ENCODE measurements around the gene MGA. TPM values are rescaled to one million over a fixed set of nuclear protein-coding genes. Genes with fewer than 3 reads are reported as not detected.

Gene MGA
- total RNA-seq, 1 donor from 2014 or later: 37.7 TPM

DNA sequence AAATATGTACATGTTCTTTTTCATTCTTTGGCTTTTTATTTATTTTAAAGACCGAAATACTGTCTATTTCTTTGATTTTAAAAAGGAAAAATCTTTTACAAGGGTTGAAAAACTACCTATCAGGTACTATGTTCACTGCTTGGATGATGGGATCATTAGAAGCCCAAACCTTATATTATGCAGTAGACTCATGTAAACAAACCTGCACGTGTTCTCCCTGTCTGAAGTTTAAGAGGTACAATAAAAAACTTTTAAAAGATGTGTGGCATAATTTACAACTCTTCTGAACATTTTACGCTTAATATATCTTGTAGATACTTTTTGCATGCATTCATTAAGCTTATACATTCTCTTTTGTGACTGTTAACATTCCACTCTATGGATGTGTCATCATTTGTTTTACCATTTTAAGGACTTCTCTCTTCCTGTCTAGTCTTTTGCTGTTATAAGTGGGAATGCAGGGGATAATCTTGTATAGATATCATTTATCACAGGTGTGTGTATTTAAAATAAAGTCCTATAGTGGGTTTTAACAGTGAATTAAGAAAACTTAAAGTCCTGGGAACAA lies 6.2 kb downstream of the MGA start:
- Mint-ChIP-seq H3K27me3 (no peaks in the 10 kb centered on the region), H3K4me1 (peaks cover 14% of the 10 kb centered on the region), H3K9me3 (peaks cover 5% of the 10 kb centered on the region), H3K36me3 (ENCODE audit: low read depth) (peaks cover 25% of the 10 kb centered on the region), H3K4me3 (no peak overlapping the region), H3K27ac (no peak overlapping the region)
- no peak for DNase-seq
- intact Hi-C loops (cut with micrococcal nuclease): no loop called here

DNA sequence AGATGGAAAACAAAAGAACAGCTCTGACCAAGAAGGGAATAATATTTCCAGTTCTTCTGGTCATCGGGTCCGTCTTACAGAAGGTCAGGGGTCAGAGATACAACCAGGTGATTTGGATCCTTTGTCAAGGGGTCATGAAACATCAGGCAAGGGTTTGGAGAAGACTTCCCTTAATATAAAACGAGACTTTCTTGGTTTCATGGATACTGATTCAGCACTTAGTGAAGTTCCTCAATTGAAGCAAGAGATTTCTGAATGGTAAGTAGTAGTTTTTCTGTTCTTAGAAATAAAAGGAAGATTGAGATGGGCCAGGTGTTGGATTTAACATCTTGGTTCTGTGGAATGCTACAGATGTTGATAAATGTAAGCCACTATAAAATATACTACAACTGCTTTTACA lies 9.5 kb downstream of the MGA start:
- Mint-ChIP-seq H3K4me3 (no peak overlapping the region), H3K4me1 (peaks cover 10% of the 10 kb centered on the region), H3K27me3 (no peaks in the 10 kb centered on the region), H3K36me3 (ENCODE audit: low read depth) (peaks cover 28% of the 10 kb centered on the region), H3K9me3 (peaks cover 5% of the 10 kb centered on the region), H3K27ac (no peak overlapping the region)
- DNase-seq: no peak
- intact Hi-C loops (cut with micrococcal nuclease): no loop called here

DNA sequence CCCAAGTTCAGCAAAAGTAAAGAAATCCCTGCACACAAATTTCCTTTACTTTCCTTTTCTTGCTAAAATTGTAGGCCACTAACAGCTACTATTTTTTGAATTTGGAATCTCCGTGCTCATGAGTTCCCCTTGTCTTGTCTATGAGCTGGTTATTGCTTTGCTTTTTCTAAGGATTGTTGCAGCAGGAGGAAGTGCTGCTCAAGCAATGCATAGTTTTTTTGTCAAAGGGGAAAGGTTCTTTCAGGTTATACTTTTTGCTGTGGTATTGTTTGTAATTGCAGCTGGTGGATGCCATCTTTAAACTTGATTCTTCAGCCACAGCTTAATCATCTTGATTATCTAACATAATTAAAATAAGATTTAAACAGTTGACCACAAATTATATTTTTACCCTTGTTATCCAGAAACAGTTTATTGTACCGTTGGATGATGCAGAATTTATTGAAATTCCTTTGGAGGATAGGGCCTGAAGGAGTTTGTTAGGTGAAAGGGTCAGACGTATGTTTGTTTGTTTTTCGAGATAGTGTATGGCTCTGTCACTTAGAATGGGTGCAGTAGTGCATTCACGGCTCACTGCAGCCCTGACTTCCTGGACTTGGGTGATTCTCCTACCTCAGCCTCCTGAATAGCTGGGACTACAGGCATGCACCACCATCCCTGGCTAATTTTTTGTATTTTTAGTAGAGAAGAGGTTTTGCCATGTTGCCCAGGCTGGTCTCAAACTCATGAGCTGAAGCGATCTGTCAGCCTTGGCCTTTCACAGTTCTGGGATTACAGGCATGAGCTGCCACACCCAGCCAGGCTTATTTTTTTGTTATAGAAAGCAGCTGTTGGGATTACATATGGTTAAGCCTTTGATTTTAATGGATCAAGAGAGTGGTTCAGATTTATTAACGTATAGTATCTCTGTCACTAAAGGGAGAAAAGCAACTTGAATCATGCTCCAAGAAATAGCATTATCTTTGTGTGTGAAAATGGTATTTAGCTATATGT lies 11.7 kb downstream of the MGA start:
- no peak overlapping the region for H3K27ac Mint-ChIP-seq
- intact Hi-C loops (cut with micrococcal nuclease): no loop called here

DNA sequence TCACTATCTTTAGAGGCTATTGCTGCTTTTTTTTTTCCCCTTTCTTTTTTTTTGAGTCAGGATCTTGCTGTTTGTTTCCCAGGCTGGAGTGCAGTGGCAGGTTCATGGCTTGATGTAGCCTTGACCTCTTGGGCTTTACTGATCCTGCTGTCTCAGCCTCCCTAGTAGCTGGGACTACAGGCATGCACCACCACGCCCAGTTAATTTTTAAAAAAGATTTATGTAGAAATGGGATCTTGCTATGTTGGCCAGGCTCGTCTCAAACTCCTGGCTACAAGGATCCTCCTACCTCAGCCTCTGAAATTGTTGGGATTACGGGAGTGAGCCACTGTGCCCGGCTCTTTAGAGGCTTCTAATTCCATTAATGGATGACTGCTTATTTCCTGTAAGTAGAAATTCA lies 15.1 kb downstream of the MGA start:
- H3K27ac Mint-ChIP-seq: no peak overlapping the region
- no peak for DNase-seq
- peaks cover 15% of the 10 kb centered on the region for H3K4me1 Mint-ChIP-seq
- peaks cover 35% of the 10 kb centered on the region for H3K36me3 Mint-ChIP-seq (ENCODE audit: low read depth)
- no peaks in the 10 kb centered on the region for H3K27me3 Mint-ChIP-seq
- H3K9me3 Mint-ChIP-seq: no peaks in the 10 kb centered on the region
- intact Hi-C loops (cut with micrococcal nuclease): no loop called here
- no peak overlapping the region for H3K4me3 Mint-ChIP-seq

More for the DNA sequence above, 11.7 kb downstream of the MGA start:
- H3K9me3 Mint-ChIP-seq: peaks cover 5% of the 10 kb centered on the region
- H3K4me3 Mint-ChIP-seq: no peak overlapping the region
- no peaks in the 10 kb centered on the region for H3K27me3 Mint-ChIP-seq
- H3K36me3 Mint-ChIP-seq (ENCODE audit: low read depth): peaks cover 33% of the 10 kb centered on the region
- H3K4me1 Mint-ChIP-seq: peaks cover 16% of the 10 kb centered on the region
- DNase-seq: no peak

DNA sequence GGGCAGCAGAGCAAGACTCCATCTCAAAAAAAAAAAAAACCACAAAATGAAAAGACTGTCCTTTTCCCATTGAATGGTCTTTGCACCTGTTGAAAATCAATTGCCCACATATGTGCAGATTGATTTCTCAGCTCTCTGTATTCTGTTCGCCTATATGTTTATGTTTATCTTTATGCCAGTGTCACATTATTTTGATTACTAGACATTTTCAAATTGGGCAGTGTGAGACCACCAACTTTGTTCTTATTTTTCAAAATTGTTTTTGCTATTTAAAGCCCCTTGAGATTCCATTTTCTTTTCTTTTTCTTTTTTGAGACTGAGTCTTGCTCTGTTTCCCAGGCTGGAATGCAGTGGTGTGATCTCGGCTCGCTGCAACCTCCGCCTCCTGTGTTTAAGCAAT lies 18.5 kb downstream of the MGA start:
- intact Hi-C loops (cut with micrococcal nuclease): no loop called here
- DNase-seq: no peak
- Mint-ChIP-seq H3K27ac (no peak overlapping the region), H3K27me3 (no peaks in the 10 kb centered on the region), H3K4me1 (peaks cover 17% of the 10 kb centered on the region), H3K9me3 (no peaks in the 10 kb centered on the region), H3K4me3 (no peak overlapping the region), H3K36me3 (ENCODE audit: low read depth) (peaks cover 36% of the 10 kb centered on the region)

DNA sequence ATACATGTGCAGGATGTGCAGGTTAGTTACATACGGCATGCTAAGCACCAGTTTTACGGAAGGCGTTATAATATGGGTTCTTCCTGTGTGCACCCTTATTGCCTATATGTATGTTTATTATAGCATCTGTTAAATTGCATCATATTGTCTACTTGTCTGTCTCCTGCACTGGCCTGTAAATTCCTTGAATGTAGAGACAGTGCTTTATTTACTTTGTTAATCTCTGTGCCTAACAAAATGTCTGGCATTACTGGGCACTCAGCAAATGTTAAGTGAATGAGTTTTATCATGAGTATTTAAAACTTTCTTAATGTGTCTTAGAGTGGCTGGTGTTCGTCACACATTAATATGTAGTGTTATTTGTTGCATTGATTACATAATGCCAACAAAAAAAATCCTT lies 23.8 kb downstream of the MGA start:
- Mint-ChIP-seq H3K27me3 (no peaks in the 10 kb centered on the region), H3K4me3 (no peak overlapping the region), H3K9me3 (no peaks in the 10 kb centered on the region), H3K36me3 (ENCODE audit: low read depth) (peaks cover 23% of the 10 kb centered on the region), H3K4me1 (peaks cover 12% of the 10 kb centered on the region), H3K27ac (no peak overlapping the region)
- intact Hi-C loops (cut with micrococcal nuclease): no loop called here
- DNase-seq: no peak

DNA sequence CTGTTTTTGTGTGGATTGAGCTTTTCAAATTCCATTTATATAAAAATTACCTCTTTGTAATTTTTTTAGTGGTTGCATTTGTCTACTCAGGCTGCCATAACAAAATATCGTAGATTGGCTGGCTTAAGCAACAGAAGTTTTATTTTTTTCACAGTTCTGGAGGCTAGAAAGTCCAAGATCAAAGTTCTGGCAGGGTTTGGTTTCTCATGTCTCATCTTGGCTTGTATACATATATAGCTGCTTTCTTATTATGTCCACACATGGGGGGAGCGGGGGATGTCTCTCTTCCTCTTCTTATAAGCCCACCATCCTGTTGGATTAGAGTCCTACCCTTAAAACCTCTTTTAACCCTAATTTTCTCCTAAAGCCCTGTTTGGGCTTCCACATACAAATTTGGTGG lies 28.5 kb downstream of the MGA start:
- Mint-ChIP-seq H3K36me3 (ENCODE audit: low read depth) (peaks cover 3% of the 10 kb centered on the region), H3K27me3 (no peaks in the 10 kb centered on the region), H3K4me3 (no peak overlapping the region), H3K27ac (no peak overlapping the region), H3K4me1 (peaks cover 31% of the 10 kb centered on the region), H3K9me3 (no peaks in the 10 kb centered on the region)
- intact Hi-C loops (cut with micrococcal nuclease): no loop called here
- no peak for DNase-seq

DNA sequence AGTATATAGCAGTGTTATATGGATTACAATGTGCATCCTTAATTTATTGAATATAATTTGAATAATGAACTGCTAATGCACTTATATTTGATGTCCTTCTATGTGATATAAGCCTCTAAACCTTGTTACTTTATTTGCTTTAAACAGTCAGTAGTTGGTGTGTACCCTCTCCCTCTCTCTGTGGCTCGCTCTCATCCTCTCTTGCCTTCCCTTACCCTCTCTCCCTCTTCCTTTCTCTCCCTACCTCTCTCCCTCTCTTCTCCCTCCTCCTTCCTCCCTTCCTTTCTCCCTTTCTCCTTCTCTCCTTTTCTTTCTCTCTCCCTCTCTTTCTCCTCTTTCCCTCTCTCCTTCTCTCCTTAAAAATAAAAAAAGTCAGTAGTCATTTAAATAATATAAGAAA lies 28.9 kb downstream of the MGA start:
- intact Hi-C loops (cut with micrococcal nuclease): no loop called here
- Mint-ChIP-seq H3K36me3 (ENCODE audit: low read depth) (peaks cover 3% of the 10 kb centered on the region), H3K4me1 (peaks cover 31% of the 10 kb centered on the region), H3K4me3 (no peak overlapping the region), H3K27ac (no peak overlapping the region), H3K27me3 (no peaks in the 10 kb centered on the region), H3K9me3 (no peaks in the 10 kb centered on the region)
- DNase-seq: no peak

DNA sequence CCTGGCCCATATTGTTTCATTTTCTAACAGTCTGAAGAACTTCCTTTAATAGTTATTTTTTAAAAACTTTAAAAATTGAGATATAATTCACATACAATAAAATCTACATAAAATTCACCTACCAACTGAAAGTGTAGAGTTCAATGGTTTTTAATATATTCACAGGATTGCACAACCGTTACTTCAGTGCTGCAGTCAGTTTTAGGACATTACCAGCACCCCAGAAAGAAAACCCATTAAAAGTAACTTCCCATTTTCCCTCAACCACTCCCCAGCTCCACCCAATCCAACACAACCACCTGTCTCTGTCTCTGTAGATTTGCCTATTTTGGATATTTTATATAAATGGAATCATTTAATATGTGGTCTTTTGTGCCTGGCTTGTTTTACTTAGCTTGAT lies 29.6 kb downstream of the MGA start:
- intact Hi-C loops (cut with micrococcal nuclease): loop anchor here (2.0 to 10.0 kb wide), 3 partner anchors 29 to 215 kb away; partner anchors contain the start of gene MGA
- H3K4me1 Mint-ChIP-seq: peaks cover 31% of the 10 kb centered on the region
- H3K4me3 Mint-ChIP-seq: no peak overlapping the region
- no peak overlapping the region for H3K27ac Mint-ChIP-seq
- no peak for DNase-seq
- no peaks in the 10 kb centered on the region for H3K9me3 Mint-ChIP-seq
- peaks cover 3% of the 10 kb centered on the region for H3K36me3 Mint-ChIP-seq (ENCODE audit: low read depth)
- H3K27me3 Mint-ChIP-seq: no peaks in the 10 kb centered on the region

DNA sequence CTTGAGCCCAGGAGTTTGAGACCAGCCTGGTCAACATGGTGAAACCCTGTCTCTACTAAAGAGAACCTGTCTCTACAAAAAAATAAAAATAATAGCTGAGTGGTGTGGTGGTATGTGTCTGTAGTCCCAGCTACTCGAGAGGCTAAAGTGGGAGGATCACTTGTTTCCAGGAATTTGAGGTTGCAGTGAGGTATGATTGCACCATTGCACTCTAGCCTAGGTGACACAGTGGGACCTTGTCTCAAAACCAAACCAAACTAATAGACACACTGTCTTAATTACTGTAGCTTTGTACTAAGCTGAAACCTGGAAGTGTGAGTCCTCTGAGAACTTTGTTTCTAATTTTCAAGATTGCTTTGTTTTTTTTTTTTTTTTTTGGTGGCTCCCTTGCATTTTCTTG lies 30.4 kb downstream of the MGA start:
- DNase-seq: no peak
- no peaks in the 10 kb centered on the region for H3K27me3 Mint-ChIP-seq
- intact Hi-C loops (cut with micrococcal nuclease): loop anchor here (2.0 to 10.0 kb wide), 3 partner anchors 30 to 214 kb away; partner anchors contain the start of gene MGA
- H3K27ac Mint-ChIP-seq: peak overlapping the region; percentile 60
- no peaks in the 10 kb centered on the region for H3K9me3 Mint-ChIP-seq
- peaks cover 3% of the 10 kb centered on the region for H3K36me3 Mint-ChIP-seq (ENCODE audit: low read depth)
- H3K4me1 Mint-ChIP-seq: peaks cover 33% of the 10 kb centered on the region
- H3K4me3 Mint-ChIP-seq: peak overlapping the region; percentile 30

DNA sequence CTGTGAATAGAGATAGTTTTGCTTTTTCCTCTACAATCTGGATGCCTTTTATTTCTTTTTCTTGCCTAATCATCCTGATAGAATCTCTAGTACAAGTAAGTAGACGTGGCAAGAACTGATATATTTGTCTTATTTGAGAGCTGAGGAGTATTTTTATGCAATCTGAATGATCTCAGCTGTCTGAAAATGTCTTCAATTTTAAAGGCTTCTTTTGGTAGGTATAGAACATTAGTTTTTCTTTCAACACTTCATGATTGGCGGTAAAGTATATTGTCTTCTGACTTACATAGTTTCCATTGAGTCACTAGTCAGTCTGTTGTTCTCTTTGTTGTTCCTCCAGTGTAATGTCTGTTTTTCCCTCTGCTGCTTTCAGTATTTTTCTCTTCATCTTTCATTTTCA lies 31.3 kb downstream of the MGA start:
- H3K4me1 Mint-ChIP-seq: peaks cover 39% of the 10 kb centered on the region
- H3K36me3 Mint-ChIP-seq (ENCODE audit: low read depth): peaks cover 7% of the 10 kb centered on the region
- peak overlapping the region; percentile 84 for H3K27ac Mint-ChIP-seq
- DNase-seq: no peak
- no peaks in the 10 kb centered on the region for H3K27me3 Mint-ChIP-seq
- intact Hi-C loops (cut with micrococcal nuclease): loop anchor here (2.0 to 10.0 kb wide), 3 partner anchors 31 to 213 kb away; partner anchors contain the start of gene MGA
- no peaks in the 10 kb centered on the region for H3K9me3 Mint-ChIP-seq
- H3K4me3 Mint-ChIP-seq: peak overlapping the region; percentile 65

DNA sequence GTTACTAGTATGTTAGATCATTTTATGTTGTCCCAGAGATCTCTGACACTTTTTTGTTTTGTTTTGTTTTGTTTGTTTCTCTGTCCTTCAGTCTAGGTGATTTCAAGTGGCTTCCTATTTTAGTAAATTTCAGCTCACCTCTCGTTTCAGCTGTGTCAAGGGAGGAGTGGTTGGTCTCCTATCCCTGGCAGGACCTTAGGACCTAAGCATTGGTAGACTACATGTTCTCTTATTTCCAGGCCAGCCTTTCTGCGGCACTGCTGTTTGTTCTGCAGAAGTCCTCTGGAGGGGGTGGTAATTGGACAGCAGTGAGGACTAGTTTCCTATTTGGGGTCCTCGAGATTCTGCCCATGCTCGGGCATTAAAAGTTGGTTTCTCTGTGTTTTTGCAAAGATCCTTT lies 31.8 kb downstream of the MGA start:
- no peaks in the 10 kb centered on the region for H3K27me3 Mint-ChIP-seq
- peak overlapping the region; percentile 84 for H3K27ac Mint-ChIP-seq
- no peak for DNase-seq
- H3K4me1 Mint-ChIP-seq: peaks cover 41% of the 10 kb centered on the region
- H3K9me3 Mint-ChIP-seq: no peaks in the 10 kb centered on the region
- intact Hi-C loops (cut with micrococcal nuclease): loop anchor here (10.0 kb wide), 2 partner anchors 207 to 213 kb away; no protein-coding TSS in a partner anchor
- peaks cover 12% of the 10 kb centered on the region for H3K36me3 Mint-ChIP-seq (ENCODE audit: low read depth)
- peak overlapping the region; percentile 65 for H3K4me3 Mint-ChIP-seq

DNA sequence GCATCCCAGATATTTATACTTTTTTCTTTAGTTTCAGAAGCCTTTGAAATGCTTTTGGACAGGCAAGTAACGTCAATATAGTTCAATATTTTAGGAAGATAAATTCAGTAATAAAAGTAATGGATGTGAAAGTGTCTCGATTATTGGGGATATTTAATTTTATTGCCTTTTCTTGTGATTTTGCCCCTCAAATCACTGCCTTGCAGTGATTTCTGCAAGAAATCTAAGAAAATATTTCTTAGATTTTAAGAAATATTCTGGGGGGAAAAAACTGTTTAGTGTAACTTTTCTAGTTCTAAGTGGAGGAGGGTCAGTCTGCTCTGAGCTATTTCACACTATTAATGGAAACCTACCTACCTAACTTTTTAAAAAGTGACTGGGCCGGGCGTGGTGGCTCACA lies 33.6 kb downstream of the MGA start:
- Mint-ChIP-seq H3K4me1 (peaks cover 37% of the 10 kb centered on the region), H3K9me3 (no peaks in the 10 kb centered on the region), H3K27ac (no peak overlapping the region), H3K36me3 (ENCODE audit: low read depth) (peaks cover 13% of the 10 kb centered on the region), H3K4me3 (no peak overlapping the region), H3K27me3 (no peaks in the 10 kb centered on the region)
- DNase-seq: no peak
- intact Hi-C loops (cut with micrococcal nuclease): loop anchor here (10.0 kb wide), 2 partner anchors 209 to 211 kb away; no protein-coding TSS in a partner anchor
